HG03103 (cell line): ENCODE measurements around the gene KRT75.
"Not testable (repeated sequence)": the region's sequence is repeated elsewhere in the genome, so short reads cannot be mapped to it uniquely, and the experiment has no call there.

Experiments
- ATAC-seq: cut with Tn5 transposase; IDR thresholded peaks from one replicate; pipeline ENCODE4 v1.9.1; 2021; ENCODE audit warnings: low read depth; ENCODE audit not compliant: unreplicated experiment

Gene KRT75

GRCh38 chr12:52418576-52419110 lies 15.5 kb downstream of the KRT75 start:
- no peak for ATAC-seq

GRCh38 chr12:52417740-52418139 lies 16.4 kb downstream of the KRT75 start:
- no peak for ATAC-seq

DNA sequence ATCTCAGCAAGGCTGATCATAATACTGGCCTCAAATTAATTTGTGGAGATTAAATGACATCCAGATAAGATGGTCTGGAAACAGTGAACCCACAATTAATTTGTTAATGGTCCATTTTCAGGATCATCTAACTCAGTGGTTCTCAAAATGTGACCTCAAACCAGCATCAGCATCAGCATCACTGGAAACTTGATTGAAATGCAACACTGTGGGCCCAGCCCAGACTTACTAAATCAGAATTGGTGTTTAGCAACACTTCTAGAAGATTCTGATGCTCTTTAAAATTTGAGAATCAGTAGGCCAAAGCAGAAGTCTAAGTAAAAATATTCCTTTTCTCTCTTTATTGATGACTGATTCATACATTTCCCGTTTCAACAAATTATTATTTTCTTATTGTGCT lies 17.4 kb downstream of the KRT75 start:
- ATAC-seq, result no peak

DNA sequence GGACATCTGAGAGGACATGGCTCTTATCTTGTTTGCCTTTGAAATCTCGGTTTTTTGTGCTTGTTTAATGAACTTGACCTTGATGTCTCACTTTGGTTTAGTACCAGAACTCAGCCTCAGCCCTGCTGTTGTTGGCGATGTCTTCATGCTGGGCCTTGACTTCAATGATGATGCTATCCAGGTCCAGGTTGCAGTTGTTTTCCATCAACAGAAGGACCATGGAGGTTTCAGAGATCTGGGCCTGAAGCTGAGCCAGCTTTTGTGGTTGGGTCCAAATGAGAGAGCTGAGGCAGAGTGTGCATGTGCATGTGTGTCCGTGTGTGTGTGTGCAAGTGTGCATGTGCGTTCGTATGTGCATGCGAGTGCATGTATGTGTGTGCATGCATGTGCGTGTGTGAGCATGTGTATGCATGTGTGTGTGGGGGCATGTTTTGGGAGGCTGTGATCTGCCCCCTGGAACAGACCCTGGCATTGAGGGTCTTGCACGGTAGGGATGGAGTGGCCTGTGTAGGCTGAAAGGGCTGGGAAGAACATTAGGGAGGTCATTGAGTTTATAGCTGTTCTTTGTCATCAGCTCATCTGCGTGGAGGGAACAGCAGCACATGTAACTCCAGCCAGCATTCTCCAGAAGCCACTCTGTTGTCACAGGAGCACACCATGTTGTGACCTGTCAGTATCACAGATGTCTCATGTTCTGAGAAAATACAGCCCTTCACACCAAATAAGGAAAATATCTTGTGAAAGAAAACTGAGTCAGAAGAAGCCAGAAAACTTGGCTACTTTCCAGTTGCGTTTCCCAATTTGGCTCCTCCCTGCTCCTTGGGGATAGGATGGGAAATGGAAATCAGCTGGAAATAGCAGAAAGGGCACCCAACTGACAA lies 18.1 kb downstream of the KRT75 start:
- no peak for ATAC-seq

GRCh38 chr12:52414936-52415335 lies 19.2 kb downstream of the KRT75 start:
- ATAC-seq, result no peak

DNA sequence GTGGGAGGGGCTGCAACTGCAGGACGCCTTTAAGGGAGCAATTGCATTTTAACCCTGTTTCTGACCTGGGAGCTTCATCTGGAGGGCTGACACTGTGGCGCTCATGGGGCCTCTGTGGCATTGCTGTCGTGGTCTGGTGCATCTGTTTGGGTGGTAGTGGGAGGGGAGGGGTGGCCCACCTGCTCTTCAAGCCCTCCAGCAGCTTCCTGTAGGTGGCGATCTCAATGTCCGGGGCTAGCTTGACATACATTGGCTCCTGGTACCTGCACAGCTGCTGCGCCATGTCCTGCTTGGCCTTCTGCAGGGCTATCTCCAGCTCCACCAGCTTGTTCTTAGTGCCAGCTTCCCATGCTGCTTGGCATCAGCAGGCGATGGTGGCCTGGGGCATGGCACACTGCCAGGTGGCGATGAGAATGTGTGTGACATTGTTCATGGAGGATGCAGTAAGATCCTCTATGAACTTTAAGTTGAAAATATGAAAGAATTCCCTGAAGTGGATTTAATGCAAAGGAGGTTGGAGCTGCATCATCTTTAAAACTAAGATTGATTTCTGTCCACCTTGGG lies 20.3 kb downstream of the KRT75 start:
- no peak for ATAC-seq

GRCh38 chr12:52413202-52413601 lies 21.0 kb downstream of the KRT75 start:
- no peak for ATAC-seq

DNA sequence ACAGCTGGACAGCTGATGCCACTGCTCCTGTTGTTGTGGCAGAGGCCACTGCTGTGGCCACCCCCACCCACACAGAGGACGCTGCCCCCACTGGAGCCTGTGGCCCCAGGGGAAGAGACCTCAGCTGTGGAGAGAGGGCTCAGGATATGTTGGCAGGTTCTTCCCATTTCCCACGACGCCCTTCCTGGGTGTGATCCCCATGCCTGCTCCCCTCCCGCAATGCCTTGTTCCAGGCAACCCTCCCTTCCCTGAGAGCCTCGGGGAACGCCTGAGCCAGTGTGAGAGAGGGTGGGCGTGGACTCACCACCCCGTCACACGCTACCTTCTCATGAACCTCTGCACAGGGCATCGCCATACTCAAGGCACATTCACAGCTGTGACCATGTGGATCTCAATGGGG lies 22.4 kb downstream of the KRT75 start:
- ATAC-seq, result no peak

- not testable (repeated sequence) for ATAC-seq
Measured at GRCh38 chr12:52410589-52411248, 23.5 kb downstream of the KRT75 start.

DNA sequence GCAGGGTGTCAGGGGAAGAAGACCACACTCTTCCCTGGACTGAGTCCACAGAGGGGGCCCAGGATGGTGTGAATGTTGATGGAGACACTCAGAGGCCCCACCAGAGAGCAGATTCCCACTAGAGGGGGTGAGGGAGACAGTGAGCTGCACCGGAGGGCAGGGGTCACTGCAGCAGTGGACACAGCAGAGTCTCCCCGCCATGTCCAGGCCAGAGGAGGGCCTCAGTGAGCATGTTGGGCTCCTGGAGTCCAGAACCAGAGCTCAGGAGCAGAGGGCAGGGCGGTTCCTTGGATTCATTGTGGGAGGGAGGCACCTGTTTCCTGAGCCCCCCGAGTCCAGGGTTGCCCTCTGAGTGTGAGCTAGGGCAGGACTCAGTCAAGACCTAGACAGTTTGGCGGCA lies 26.3 kb downstream of the KRT75 start:
- no peak for ATAC-seq

DNA sequence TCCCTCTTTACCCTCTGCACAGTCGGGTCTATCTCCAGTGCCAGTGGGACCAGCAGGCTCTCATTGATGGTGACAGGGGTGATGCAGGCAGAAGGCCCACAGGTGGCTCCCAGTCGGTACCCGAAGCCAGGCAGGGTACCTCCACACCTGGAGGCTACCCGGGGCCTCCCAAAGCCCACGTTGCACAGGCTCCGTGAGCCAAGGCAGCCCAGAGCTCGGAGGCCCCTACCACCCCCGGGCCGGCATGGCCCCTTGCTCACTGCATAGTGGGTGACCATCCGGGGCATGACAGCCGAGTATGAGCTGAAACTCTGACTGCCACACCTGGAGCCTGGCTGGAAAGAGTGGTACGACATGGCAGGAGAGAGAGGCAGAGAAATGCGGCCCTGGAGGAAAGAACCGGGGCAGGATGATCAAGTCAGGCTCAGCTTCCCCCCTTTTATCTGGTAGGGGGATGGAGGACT lies 28.2 kb downstream of the KRT75 start, which contains the start of gene KRT82:
Gene KRT82 (minus strand): TSS at position 414 of the 464 bp plus-strand sequence. CDS start 58 bp downstream, at position 356.
- ATAC-seq, result no peak

GRCh38 chr12:52404951-52405350 lies 29.2 kb downstream of the KRT75 start:
- no peak for ATAC-seq

- ATAC-seq, result no peak
Measured at GRCh38 chr12:52403561-52403960, 30.6 kb downstream of the KRT75 start.

- no peak for ATAC-seq
Measured at GRCh38 chr12:52402873-52403540, 31.2 kb downstream of the KRT75 start.

DNA sequence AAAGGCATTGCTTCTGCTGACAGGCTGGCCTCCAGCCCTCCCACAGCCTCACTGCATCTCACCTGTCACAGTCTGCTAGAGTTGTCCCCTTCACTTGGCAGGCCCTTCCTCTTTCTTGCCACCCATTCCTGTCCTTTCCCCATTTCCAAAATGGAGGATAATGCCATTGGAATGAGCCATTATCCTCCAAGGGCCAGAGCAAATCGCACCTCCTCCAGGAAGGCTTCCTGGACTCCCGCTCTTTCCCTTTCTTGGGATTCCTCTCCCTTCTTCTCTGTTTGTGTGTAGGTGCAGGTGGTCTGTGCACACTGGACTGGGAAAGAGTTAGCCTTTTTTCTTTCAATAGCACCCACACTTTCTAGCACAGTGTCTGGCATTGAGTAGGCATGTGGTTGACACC lies 31.8 kb downstream of the KRT75 start:
- ATAC-seq, result no peak

DNA sequence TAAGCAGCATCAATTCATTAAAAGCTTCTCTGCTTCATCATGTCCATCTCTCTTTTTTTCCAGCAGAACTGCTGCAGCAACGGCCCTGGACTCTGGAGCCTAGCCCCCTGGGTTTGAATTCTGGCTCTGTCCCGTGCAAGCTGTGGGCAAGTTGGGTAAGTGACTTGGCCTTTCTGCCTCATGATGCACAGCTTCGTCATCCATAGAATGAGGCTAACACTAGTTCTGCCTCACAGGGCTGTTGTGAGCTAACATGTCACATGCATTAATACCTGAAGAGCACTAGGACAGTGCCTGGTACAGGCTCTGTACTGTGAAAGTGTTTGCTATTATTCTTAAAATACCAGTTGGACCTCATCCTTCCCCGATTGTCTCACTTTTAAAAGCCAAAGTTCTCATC lies 32.2 kb downstream of the KRT75 start:
- ATAC-seq, result no peak

GRCh38 chr12:52401526-52401925 lies 32.6 kb downstream of the KRT75 start:
- ATAC-seq, result no peak

DNA sequence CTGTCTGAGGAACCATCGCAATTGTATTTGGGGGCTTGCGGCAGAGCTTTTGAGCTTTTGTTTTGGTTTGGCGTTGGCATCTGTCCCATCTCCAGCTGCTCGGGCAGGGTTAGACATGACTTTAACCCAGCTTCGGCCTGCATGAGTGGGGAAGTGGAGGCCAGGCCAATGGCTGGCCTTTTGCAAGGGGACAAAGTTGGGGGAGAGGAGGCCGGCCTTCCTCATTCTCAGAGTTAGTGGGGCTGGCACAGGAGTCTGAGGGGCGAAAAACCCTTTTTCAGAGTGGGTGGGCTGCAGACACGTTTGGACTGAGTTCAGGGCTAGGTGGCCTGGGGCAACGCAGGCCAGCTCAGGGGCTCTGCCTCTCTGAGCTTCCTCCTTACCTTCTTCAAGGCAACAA lies 33.3 kb downstream of the KRT75 start:
- ATAC-seq, result no peak

DNA sequence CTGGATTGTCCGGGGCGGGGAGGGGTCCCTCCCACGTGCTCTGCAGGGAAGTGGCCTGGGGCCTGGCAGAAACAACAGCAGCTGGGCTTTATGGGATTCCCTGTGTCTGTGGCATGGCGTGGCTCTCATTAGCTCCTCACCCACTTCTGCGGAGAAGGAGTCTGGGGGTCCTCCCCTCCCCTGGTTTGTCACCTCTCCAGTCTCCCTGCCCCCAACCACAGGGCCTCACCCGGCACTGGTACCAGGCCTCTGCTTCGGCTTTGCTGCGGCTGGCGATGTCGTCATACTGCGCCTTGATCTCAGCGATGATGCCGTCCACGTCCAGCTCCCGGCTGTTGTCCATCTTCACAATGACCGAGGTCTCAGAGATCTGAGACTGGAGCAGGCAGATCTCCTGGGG lies 34.4 kb downstream of the KRT75 start:
- no peak for ATAC-seq

DNA sequence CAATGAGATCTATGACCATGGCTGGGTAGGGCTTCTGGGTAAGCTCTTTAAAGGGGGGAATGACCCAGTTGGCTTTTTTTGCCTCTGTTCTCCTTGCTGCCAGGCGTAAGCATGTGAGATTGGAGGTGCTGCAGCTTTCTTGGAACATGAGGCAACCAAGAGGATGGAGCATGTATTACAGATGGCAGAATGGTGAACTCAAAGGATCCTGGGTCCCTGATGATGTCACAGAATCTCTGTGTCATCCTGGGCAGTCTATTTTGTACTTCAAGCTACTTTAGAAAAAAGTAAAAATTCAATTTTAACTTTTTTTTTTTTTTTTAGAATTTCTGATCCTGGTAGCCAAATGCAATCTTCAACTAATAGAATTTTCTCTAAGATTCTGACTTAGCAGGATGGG lies 36.0 kb downstream of the KRT75 start:
- no peak for ATAC-seq

DNA sequence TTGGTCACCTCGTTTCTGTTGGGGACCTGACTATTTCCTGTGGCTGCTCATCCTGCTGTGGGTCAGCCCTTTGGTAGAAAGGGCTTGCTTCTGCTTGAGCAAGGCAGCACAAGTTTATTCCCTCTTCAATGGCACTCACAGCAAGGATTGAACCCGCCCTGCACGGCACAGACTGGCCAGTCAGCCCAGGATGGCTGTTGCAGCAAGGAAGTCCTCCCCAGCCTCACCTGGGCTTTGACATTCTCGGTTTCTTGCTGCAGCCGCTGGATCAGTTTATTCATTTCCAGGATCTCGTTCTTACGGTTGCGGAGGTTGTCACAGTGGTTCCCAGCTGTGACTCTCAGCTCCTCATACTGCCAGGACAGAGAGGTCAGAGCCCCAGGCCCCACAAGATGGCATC lies 37.5 kb downstream of the KRT75 start:
- no peak for ATAC-seq
